HG03439 (cell line): Measurements from ENCODE around the gene EIF1AX.
"Not testable (repeated sequence)": the region's sequence is repeated elsewhere in the genome, so short reads cannot be mapped to it uniquely, and the experiment has no call there.

Experiments used
- ATAC-seq: cut with Tn5 transposase; IDR thresholded peaks from one replicate; pipeline ENCODE4 v1.9.1; 2021; ENCODE audit warnings: mild to moderate bottlenecking, moderate library complexity; ENCODE audit not compliant: unreplicated experiment

The EIF1AX gene

GRCh38 chrX:20127440-20127839, 14.2 kb downstream of the EIF1AX start:
- ATAC-seq, result not testable (repeated sequence)

GRCh38 chrX:20126833-20127232, 14.8 kb downstream of the EIF1AX start:
- peak; percentile 60 for ATAC-seq

- no peak for ATAC-seq
These were observed 16.7 kb downstream of the EIF1AX start for GRCh38 chrX:20124964-20125363.

GRCh38 chrX:20118065-20118824, 23.4 kb downstream of the EIF1AX start:
- ATAC-seq, result no peak

- no peak for ATAC-seq
These were observed 24.9 kb downstream of the EIF1AX start, which contains the start of gene MAP7D2 for GRCh38 chrX:20116577-20117240. Gene MAP7D2, minus strand, starts transcription at chrX:20116907. Its CDS starts 28 bp downstream, at chrX:20116879.

GRCh38 chrX:20116087-20116576, 25.5 kb downstream of the EIF1AX start:
- ATAC-seq, result no peak

GRCh38 chrX:20112022-20112774, 29.4 kb downstream of the EIF1AX start:
- ATAC-seq, result no peak

GRCh38 chrX:20111271-20111670, 30.4 kb downstream of the EIF1AX start:
- no peak for ATAC-seq

- no peak for ATAC-seq
These were observed 39.6 kb downstream of the EIF1AX start for GRCh38 chrX:20101934-20102581.

GRCh38 chrX:20091499-20091898, 50.1 kb downstream of the EIF1AX start:
- ATAC-seq, result no peak

- no peak for ATAC-seq
These were observed 51.8 kb downstream of the EIF1AX start for GRCh38 chrX:20089845-20090244.

GRCh38 chrX:20080277-20080676, 61.4 kb downstream of the EIF1AX start:
- ATAC-seq, result no peak
